Measurements from ENCODE around the gene IDI2. TPM values are rescaled to one million over a fixed set of nuclear protein-coding genes. Genes with fewer than 3 reads are reported as not detected.
"Not testable (repeated sequence)": the region's sequence is repeated elsewhere in the genome, so short reads cannot be mapped to it uniquely, and the experiment has no call there.

The IDI2 gene
- polyA plus RNA-seq, 2 donors, result not detected

GRCh38 chr10:1019362-1019761 is 6.3 kb downstream of the IDI2 start:
- WGBS, 2 donors, result 89 to 93% methylated on average over 10 of the region's 10 CpGs
- Histone ChIP-seq H3K36me3 (ENCODE audit: control insufficient read depth in 2 of 2, insufficient read depth in 2 of 2, low read length in 1 of 2) (peaks cover 9 to 20% of the 10 kb centered on the region in 2 donors), H3K27ac (ENCODE audit: low read depth in 2 of 2, low read length in 1 of 2) (no peak overlapping the region), H3K27me3 (ENCODE audit: control insufficient read depth in 1 of 2, insufficient read depth in 2 of 2, low read length in 2 of 2) (no peaks in the 10 kb centered on the region), H3K4me3 (ENCODE audit: low read depth in 1 of 2, low read length in 2 of 2) (no peak overlapping the region), H3K4me1 (ENCODE audit: control insufficient read depth in 2 of 2, insufficient read depth in 2 of 2, low read length in 1 of 2) (no peaks in the 10 kb centered on the region), H3K9me3 (ENCODE audit: control insufficient read depth in 2 of 2, insufficient read depth in 1 of 2, low read depth in 1 of 2, low read length in 1 of 2) (no peaks in the 10 kb centered on the region)

DNA sequence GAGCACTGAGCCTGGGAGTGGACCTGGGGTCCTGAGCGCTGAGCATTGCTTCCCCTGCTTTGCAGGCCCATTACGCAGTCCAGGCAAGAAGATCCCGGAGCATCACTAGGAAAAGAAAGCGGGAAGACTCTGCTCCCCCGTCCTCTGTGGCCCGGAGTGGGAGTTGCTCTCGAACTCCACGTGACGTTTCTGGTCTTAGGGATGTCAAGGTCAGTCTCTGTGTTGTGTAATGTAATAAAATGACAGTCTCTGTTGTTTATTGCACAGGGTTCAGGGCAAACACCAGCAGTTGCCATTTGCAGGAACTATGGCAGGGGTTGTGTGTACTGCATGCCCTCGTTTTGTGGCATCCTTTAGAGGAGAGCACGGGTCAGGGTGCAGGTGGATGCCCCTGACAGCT is 10.0 kb downstream of the IDI2 start:
- Histone ChIP-seq H3K9me3 (ENCODE audit: control insufficient read depth in 2 of 2, insufficient read depth in 1 of 2, low read depth in 1 of 2, low read length in 1 of 2) (no peaks in the 10 kb centered on the region), H3K4me1 (ENCODE audit: control insufficient read depth in 2 of 2, insufficient read depth in 2 of 2, low read length in 1 of 2) (no peaks in the 10 kb centered on the region), H3K27me3 (ENCODE audit: control insufficient read depth in 1 of 2, insufficient read depth in 2 of 2, low read length in 2 of 2) (no peaks in the 10 kb centered on the region), H3K36me3 (ENCODE audit: control insufficient read depth in 2 of 2, insufficient read depth in 2 of 2, low read length in 1 of 2) (peaks cover 22 to 38% of the 10 kb centered on the region in 2 donors), H3K4me3 (ENCODE audit: low read depth in 1 of 2, low read length in 2 of 2) (no peak overlapping the region), H3K27ac (ENCODE audit: low read depth in 2 of 2, low read length in 1 of 2) (no peak overlapping the region)
- WGBS, 2 donors, result 93 to 96% methylated on average over 11 of the region's 11 CpGs

DNA sequence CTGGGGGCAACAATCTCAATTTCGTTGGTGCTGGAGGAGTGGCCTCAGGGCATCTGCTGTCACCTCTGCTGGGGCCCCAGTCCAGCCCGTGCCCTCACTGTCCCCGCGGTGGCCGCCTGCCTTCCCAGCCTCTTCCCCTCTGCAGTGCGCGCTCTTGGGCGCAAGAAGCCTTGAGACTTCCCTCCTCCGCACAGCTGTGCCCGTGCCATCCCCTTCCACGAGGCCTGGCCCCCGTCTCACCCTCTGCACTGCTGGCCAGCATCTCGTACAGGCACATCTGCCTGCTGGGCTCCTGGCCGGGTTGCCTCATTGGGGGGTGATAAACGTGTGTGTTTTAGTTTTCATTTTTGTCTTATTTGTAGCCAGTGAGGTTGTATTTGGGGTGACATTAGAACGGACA is 14.0 kb downstream of the IDI2 start:
- H3K9me3 ChIP-seq (ENCODE audit: control insufficient read depth in 2 of 2, insufficient read depth in 1 of 2, low read depth in 1 of 2, low read length in 1 of 2), result peaks cover 0 to under 1% of the 10 kb centered on the region in 2 donors
- peaks cover 33 to 46% of the 10 kb centered on the region in 2 donors for H3K36me3 ChIP-seq (ENCODE audit: control insufficient read depth in 2 of 2, insufficient read depth in 2 of 2, low read length in 1 of 2)
- H3K27ac ChIP-seq (ENCODE audit: low read depth in 2 of 2, low read length in 1 of 2), result no peak overlapping the region
- H3K27me3 ChIP-seq (ENCODE audit: control insufficient read depth in 1 of 2, insufficient read depth in 2 of 2, low read length in 2 of 2), result no peaks in the 10 kb centered on the region
- 95% methylated on average over 16 of the region's 16 CpGs for WGBS, 2 donors
- no peaks in the 10 kb centered on the region for H3K4me1 ChIP-seq (ENCODE audit: control insufficient read depth in 2 of 2, insufficient read depth in 2 of 2, low read length in 1 of 2)
- H3K4me3 ChIP-seq (ENCODE audit: low read depth in 1 of 2, low read length in 2 of 2), result no peak overlapping the region

DNA sequence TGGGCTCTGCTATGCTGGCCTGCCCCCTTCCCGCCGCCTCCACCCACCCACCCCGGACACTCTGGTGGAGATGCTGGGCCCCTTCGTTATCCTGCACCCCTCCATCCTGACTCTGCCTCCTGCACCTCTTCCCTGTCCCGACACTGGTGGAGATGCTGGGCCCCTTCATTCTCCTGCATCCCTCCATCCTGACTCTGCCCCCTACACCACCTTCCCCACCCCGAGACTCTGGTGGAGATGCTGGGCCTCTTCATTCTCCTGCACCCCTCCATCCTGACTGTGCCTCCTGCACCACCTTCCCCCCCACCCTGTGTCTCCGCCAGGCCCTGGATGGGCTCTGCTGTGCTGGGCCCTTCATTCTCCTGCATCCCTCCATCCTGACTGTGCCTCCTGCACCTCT is 15.0 kb downstream of the IDI2 start:
- no peaks in the 10 kb centered on the region for H3K4me1 ChIP-seq (ENCODE audit: control insufficient read depth in 2 of 2, insufficient read depth in 2 of 2, low read length in 1 of 2)
- 91 to 95% methylated on average over 7 of the region's 7 CpGs for WGBS, 2 donors
- H3K9me3 ChIP-seq (ENCODE audit: control insufficient read depth in 2 of 2, insufficient read depth in 1 of 2, low read depth in 1 of 2, low read length in 1 of 2), result peaks cover 0 to 3% of the 10 kb centered on the region in 2 donors
- H3K4me3 ChIP-seq (ENCODE audit: low read depth in 1 of 2, low read length in 2 of 2), result no peak overlapping the region
- H3K27me3 ChIP-seq (ENCODE audit: control insufficient read depth in 1 of 2, insufficient read depth in 2 of 2, low read length in 2 of 2), result no peaks in the 10 kb centered on the region
- H3K27ac ChIP-seq (ENCODE audit: low read depth in 2 of 2, low read length in 1 of 2), result no peak overlapping the region
- peaks cover 33 to 48% of the 10 kb centered on the region in 2 donors for H3K36me3 ChIP-seq (ENCODE audit: control insufficient read depth in 2 of 2, insufficient read depth in 2 of 2, low read length in 1 of 2)

GRCh38 chr10:1009947-1010346 is 15.7 kb downstream of the IDI2 start:
- not testable (repeated sequence) for H3K9me3 ChIP-seq (ENCODE audit: control insufficient read depth in 2 of 2, insufficient read depth in 1 of 2, low read depth in 1 of 2, low read length in 1 of 2); H3K4me3 ChIP-seq (ENCODE audit: low read depth in 1 of 2, low read length in 2 of 2); H3K4me1 ChIP-seq (ENCODE audit: control insufficient read depth in 2 of 2, insufficient read depth in 2 of 2, low read length in 1 of 2); H3K27me3 ChIP-seq (ENCODE audit: control insufficient read depth in 1 of 2, insufficient read depth in 2 of 2, low read length in 2 of 2); H3K27ac ChIP-seq (ENCODE audit: low read depth in 2 of 2, low read length in 1 of 2)
- peaks cover 33 to 46% of the 10 kb centered on the region in 2 donors for H3K36me3 ChIP-seq (ENCODE audit: control insufficient read depth in 2 of 2, insufficient read depth in 2 of 2, low read length in 1 of 2)
- WGBS, 2 donors, result 70 to 71% methylated on average over 7 to 8 of the region's 8 CpGs

DNA sequence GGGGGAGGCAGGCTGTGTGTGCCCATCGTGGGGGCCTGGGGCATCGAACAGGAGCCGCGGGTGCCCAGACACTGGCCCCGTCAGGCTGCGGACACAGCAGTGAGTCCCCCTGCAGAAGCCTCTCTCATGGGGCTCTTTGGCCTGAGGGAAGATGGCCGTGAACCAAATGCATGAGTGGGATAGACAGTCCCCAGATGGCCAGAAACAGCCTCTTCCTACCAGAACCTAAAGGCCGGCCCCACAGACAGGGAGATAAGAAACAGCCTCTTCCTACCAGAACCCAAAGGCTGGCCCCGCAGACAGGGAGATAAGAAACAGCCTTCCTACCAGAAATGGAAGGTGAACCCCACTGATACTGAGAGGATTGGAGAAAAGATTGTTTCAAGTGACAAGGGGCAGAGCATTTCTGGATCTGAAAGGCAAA is 16.6 kb downstream of the IDI2 start:
- 93 to 96% methylated on average over 9 of the region's 9 CpGs for WGBS, 2 donors
- H3K36me3 ChIP-seq (ENCODE audit: control insufficient read depth in 2 of 2, insufficient read depth in 2 of 2, low read length in 1 of 2), result peaks cover 36 to 51% of the 10 kb centered on the region in 2 donors

DNA sequence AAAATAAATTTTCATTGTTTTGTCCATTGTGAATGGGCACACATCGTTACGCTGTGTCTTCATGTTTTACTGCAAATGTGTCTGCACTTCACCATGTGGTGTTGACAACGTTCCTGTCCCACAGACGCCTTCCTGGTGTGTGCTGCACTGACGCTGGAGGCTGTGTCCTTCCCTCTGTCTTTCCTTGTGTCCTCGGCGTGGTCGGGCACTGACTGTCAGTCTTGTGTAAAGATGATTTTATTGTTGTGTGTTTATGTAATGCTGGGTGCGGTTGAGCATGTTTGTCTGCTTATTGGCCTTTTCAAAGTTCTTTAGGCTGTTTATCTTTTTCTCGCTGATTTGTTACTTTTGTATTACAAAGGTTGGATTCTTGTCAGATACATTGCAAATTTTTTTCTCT is 18.1 kb downstream of the IDI2 start:
- H3K36me3 ChIP-seq (ENCODE audit: control insufficient read depth in 2 of 2, insufficient read depth in 2 of 2, low read length in 1 of 2), result peaks cover 45 to 55% of the 10 kb centered on the region in 2 donors
- H3K9me3 ChIP-seq (ENCODE audit: control insufficient read depth in 2 of 2, insufficient read depth in 1 of 2, low read depth in 1 of 2, low read length in 1 of 2), result peaks cover 0 to 3% of the 10 kb centered on the region in 2 donors
- no peak overlapping the region for H3K4me3 ChIP-seq (ENCODE audit: low read depth in 1 of 2, low read length in 2 of 2)
- no peak overlapping the region for H3K27ac ChIP-seq (ENCODE audit: low read depth in 2 of 2, low read length in 1 of 2)
- no peaks in the 10 kb centered on the region for H3K4me1 ChIP-seq (ENCODE audit: control insufficient read depth in 2 of 2, insufficient read depth in 2 of 2, low read length in 1 of 2)
- no peaks in the 10 kb centered on the region for H3K27me3 ChIP-seq (ENCODE audit: control insufficient read depth in 1 of 2, insufficient read depth in 2 of 2, low read length in 2 of 2)
- WGBS, 2 donors, result 89 to 90% methylated on average over 10 of the region's 10 CpGs

More for the DNA sequence above, 16.6 kb downstream of the IDI2 start:
- H3K4me3 ChIP-seq (ENCODE audit: low read depth in 1 of 2, low read length in 2 of 2), result no peak overlapping the region
- H3K9me3 ChIP-seq (ENCODE audit: control insufficient read depth in 2 of 2, insufficient read depth in 1 of 2, low read depth in 1 of 2, low read length in 1 of 2), result peaks cover 0 to 3% of the 10 kb centered on the region in 2 donors
- no peaks in the 10 kb centered on the region for H3K27me3 ChIP-seq (ENCODE audit: control insufficient read depth in 1 of 2, insufficient read depth in 2 of 2, low read length in 2 of 2)
- no peaks in the 10 kb centered on the region for H3K4me1 ChIP-seq (ENCODE audit: control insufficient read depth in 2 of 2, insufficient read depth in 2 of 2, low read length in 1 of 2)
- H3K27ac ChIP-seq (ENCODE audit: low read depth in 2 of 2, low read length in 1 of 2), result no peak overlapping the region

- H3K4me3 ChIP-seq (ENCODE audit: low read depth in 1 of 2, low read length in 2 of 2), result no peak overlapping the region
- H3K9me3 ChIP-seq (ENCODE audit: control insufficient read depth in 2 of 2, insufficient read depth in 1 of 2, low read depth in 1 of 2, low read length in 1 of 2), result peaks cover 0 to 3% of the 10 kb centered on the region in 2 donors
- no peak overlapping the region for H3K27ac ChIP-seq (ENCODE audit: low read depth in 2 of 2, low read length in 1 of 2)
- 95% methylated on average over 9 of the region's 9 CpGs for WGBS, 2 donors
- H3K36me3 ChIP-seq (ENCODE audit: control insufficient read depth in 2 of 2, insufficient read depth in 2 of 2, low read length in 1 of 2), result peaks cover 37 to 51% of the 10 kb centered on the region in 2 donors
- H3K4me1 ChIP-seq (ENCODE audit: control insufficient read depth in 2 of 2, insufficient read depth in 2 of 2, low read length in 1 of 2), result no peaks in the 10 kb centered on the region
- H3K27me3 ChIP-seq (ENCODE audit: control insufficient read depth in 1 of 2, insufficient read depth in 2 of 2, low read length in 2 of 2), result no peaks in the 10 kb centered on the region
Measured at GRCh38 chr10:1006573-1006972, 19.1 kb downstream of the IDI2 start.

- Histone ChIP-seq H3K36me3 (ENCODE audit: control insufficient read depth in 2 of 2, insufficient read depth in 2 of 2, low read length in 1 of 2) (peaks cover 42 to 44% of the 10 kb centered on the region in 2 donors), H3K4me3 (ENCODE audit: low read depth in 1 of 2, low read length in 2 of 2) (no peak overlapping the region), H3K27ac (ENCODE audit: low read depth in 2 of 2, low read length in 1 of 2) (no peak overlapping the region), H3K27me3 (ENCODE audit: control insufficient read depth in 1 of 2, insufficient read depth in 2 of 2, low read length in 2 of 2) (no peaks in the 10 kb centered on the region), H3K4me1 (ENCODE audit: control insufficient read depth in 2 of 2, insufficient read depth in 2 of 2, low read length in 1 of 2) (no peaks in the 10 kb centered on the region), H3K9me3 (ENCODE audit: control insufficient read depth in 2 of 2, insufficient read depth in 1 of 2, low read depth in 1 of 2, low read length in 1 of 2) (peaks cover 0 to 3% of the 10 kb centered on the region in 2 donors)
- 95 to 96% methylated on average over 9 of the region's 9 CpGs for WGBS, 2 donors
Measured at GRCh38 chr10:1003884-1004670, 21.6 kb downstream of the IDI2 start.
